HepG2 (cell line): ENCODE results near the gene CIAO3. TPM values are rescaled to one million over a fixed set of nuclear protein-coding genes. Genes with fewer than 3 reads are reported as not detected.

ENCODE experiments used
- ATAC-seq: fragments of 200-7000 bp; cut with Tn5 transposase; 3 replicates; pipeline ENCODE4 v1.9.1; 2020; ENCODE audit warnings: mild to moderate bottlenecking, moderate library complexity
- BruUV-seq: library from RNA; stranded (reverse); fragments of 400-500 nt; replicated peaks from 2 replicates; lab custom pipeline; 2021; lab: Mats Ljungman, UMichigan
- CTCF ChIA-PET: fragments of 300-600 bp; formaldehyde crosslinking; extraction: SDS; loops from one replicate; lab custom pipeline; 2021; ENCODE audit warnings: low total read pairs, inconsistent platforms, low intra/inter-chr PET ratio; lab: Yijun Ruan, JAX
- POLR2A ChIA-PET: fragments of 350-600 bp; sonication (Branson Sonifier 250); formaldehyde crosslinking; loops from one replicate; lab custom pipeline; 2020; ENCODE audit warnings: antibody characterized with exemption, inconsistent platforms; lab: Yijun Ruan, JAX
- DNase-seq: peaks from one replicate; pipeline ENCODE4 v3.0.0-alpha.2; 2015; ENCODE audit warnings: low spot score
- FAIRE-seq: peaks from 3 replicates; lab custom pipeline; 2011; peaks lifted over from hg19 to GRCh38; lab: Jason Lieb, UNC
- H2AFZ ChIP-seq: one replicate; pipeline ENCODE4 v1.6.1; 2011; ENCODE audit warnings: low read length, inconsistent platforms
- H3K27ac ChIP-seq: fragments of 300-600 bp; 3 replicates; pipeline ENCODE4 v1.8.0; 2011; ENCODE audit warnings: mixed run types, mild to moderate bottlenecking, mixed read lengths, low read length, inconsistent platforms; ENCODE audit not compliant: insufficient read depth; ENCODE audit errors: extremely low read length
- H3K27me3 ChIP-seq, 2 experiments: fragments of 200-600 bp in 1 of 2; 2 replicates in 1 of 2; 3 replicates in 1 of 2; pipeline versions ENCODE4 v1.6.0 to v1.8.0; 2011; ENCODE audit warnings: low read length in 2 of 2, mild to moderate bottlenecking in 2 of 2, moderate library complexity in 2 of 2, inconsistent platforms in 1 of 2; ENCODE audit not compliant: insufficient read depth in 2 of 2, control insufficient read depth in 1 of 2
- H3K36me3 ChIP-seq, 2 experiments: fragments of 200-600 bp in 1 of 2; replicated peaks in 1 of 2; 2 replicates in 1 of 2; 3 replicates in 1 of 2; pipeline versions ENCODE4 v1.5.1 to v1.8.0; 2011; ENCODE audit warnings: low read length in 2 of 2, inconsistent platforms in 1 of 2; ENCODE audit not compliant: insufficient read depth in 2 of 2, control insufficient read depth in 1 of 2
- H3K4me1 ChIP-seq: 2 replicates; pipeline ENCODE4 v1.5.1; 2012; ENCODE audit warnings: low read length, inconsistent platforms; ENCODE audit not compliant: insufficient read depth
- H3K4me2 ChIP-seq: 2 replicates; pipeline ENCODE4 v1.6.0; 2011; ENCODE audit warnings: low read depth, low read length, inconsistent platforms
- H3K4me3 ChIP-seq, 3 experiments: fragments of 200-600 bp in 1 of 3; sonication (generic), shearing (Covaris generic) in 1 of 3; replicated peaks in 1 of 3; 2 replicates each; pipeline ENCODE4 v1.5.1; 2011 to 2016; ENCODE audit warnings: low read length in 3 of 3, inconsistent platforms in 2 of 3, low read depth in 2 of 3, mild to moderate bottlenecking in 2 of 3, control low read depth in 1 of 3, mixed read lengths in 1 of 3; ENCODE audit not compliant: insufficient read depth in 1 of 3
- H3K79me2 ChIP-seq: one replicate; pipeline ENCODE4 v1.6.1; 2011; ENCODE audit warnings: low read length, inconsistent platforms; ENCODE audit not compliant: insufficient read depth
- H3K9ac ChIP-seq: 2 replicates; pipeline ENCODE4 v1.6.0; 2011; ENCODE audit warnings: mild to moderate bottlenecking, low read depth, low read length, inconsistent platforms; ENCODE audit not compliant: insufficient read depth
- H3K9me3 ChIP-seq: 2 replicates; pipeline ENCODE4 v1.5.1; 2012; ENCODE audit warnings: mild to moderate bottlenecking, low read length
- H4K20me1 ChIP-seq: 2 replicates; pipeline ENCODE4 v1.6.0; 2011; ENCODE audit warnings: inconsistent platforms, mild to moderate bottlenecking, low read length, moderate library complexity; ENCODE audit not compliant: insufficient read depth
- GTF3A ChIP-seq: sonication (generic); formaldehyde crosslinking; conservative IDR thresholded peaks from 2 replicates; pipeline ENCODE4 v1.4.0; 2020; ENCODE audit warnings: mild to moderate bottlenecking, missing genetic modification reagents
- KMT2A ChIP-seq: sonication (generic); formaldehyde crosslinking; IDR thresholded peaks from 2 replicates; pipeline ENCODE4 v1.4.0; 2020; ENCODE audit warnings: missing genetic modification reagents
- MTF2 ChIP-seq: sonication (generic); formaldehyde crosslinking; IDR thresholded peaks from 2 replicates; pipeline ENCODE4 v1.5.0; 2020; ENCODE audit warnings: missing genetic modification reagents, borderline replicate concordance
- MXI1 ChIP-seq: IDR thresholded peaks from 3 replicates; pipeline ENCODE4 v1.6.1; 2012; ENCODE audit warnings: low read depth, low read length, inconsistent platforms, borderline replicate concordance
- SNAI1 ChIP-seq: sonication (generic); formaldehyde crosslinking; IDR thresholded peaks from 2 replicates; pipeline ENCODE4 v1.5.0; 2020; ENCODE audit warnings: mild to moderate bottlenecking, missing genetic modification reagents, borderline replicate concordance
- ZBTB39 ChIP-seq: sonication (generic); formaldehyde crosslinking; IDR thresholded peaks from 2 replicates; pipeline ENCODE4 v1.5.0; 2020; ENCODE audit warnings: missing genetic modification reagents
- ZFP36L2 ChIP-seq: sonication (generic); formaldehyde crosslinking; IDR thresholded peaks from 2 replicates; pipeline ENCODE4 v1.4.0; 2020; ENCODE audit warnings: missing genetic modification reagents
- ZNF18 ChIP-seq: sonication (generic); formaldehyde crosslinking; IDR thresholded peaks from 2 replicates; pipeline ENCODE4 v1.8.0; 2022; ENCODE audit warnings: mild to moderate bottlenecking, missing genetic modification reagents; ENCODE audit not compliant: insufficient replicate concordance
- ZNF180 ChIP-seq: sonication (generic); formaldehyde crosslinking; IDR thresholded peaks from 2 replicates; pipeline ENCODE4 v1.4.0; 2020; ENCODE audit warnings: low read depth, missing genetic modification reagents, borderline replicate concordance
- ZNF274 ChIP-seq: sonication (generic); formaldehyde crosslinking; IDR thresholded peaks from 2 replicates; pipeline ENCODE4 v1.5.1; 2020; ENCODE audit warnings: mild to moderate bottlenecking, missing genetic modification reagents
- ZNF282 ChIP-seq: fragments of 450-650 bp; IDR thresholded peaks from 2 replicates; pipeline ENCODE4 v1.6.1; 2018; ENCODE audit not compliant: partially characterized antibody
- ZNF589 ChIP-seq: sonication (generic); formaldehyde crosslinking; conservative IDR thresholded peaks from 2 replicates; pipeline ENCODE4 v1.8.0; 2022; ENCODE audit warnings: mild to moderate bottlenecking, moderate library complexity, missing genetic modification reagents
- ZNF614 ChIP-seq: IDR thresholded peaks from 2 replicates; pipeline ENCODE4 v1.6.1; 2018; ENCODE audit warnings: missing biosample characterization, missing genetic modification reagents, inconsistent platforms, borderline replicate concordance
- ZNF674 ChIP-seq: sonication (generic); formaldehyde crosslinking; IDR thresholded peaks from 2 replicates; pipeline ENCODE4 v1.5.0; 2020; ENCODE audit warnings: low read depth, mild to moderate bottlenecking, missing genetic modification reagents
- ZNF761 ChIP-seq: sonication (generic); formaldehyde crosslinking; conservative IDR thresholded peaks from 2 replicates; pipeline ENCODE4 v1.4.0; 2020; ENCODE audit warnings: mild to moderate bottlenecking, missing genetic modification reagents
- WGBS: methylation state at CpG from one replicate; pipeline ENCODE4 v1.1.6; 2017; ENCODE audit warnings: low lambda C conversion rate; 5-methylcytosine and 5-hydroxymethylcytosine counted together
- in situ Hi-C: cut with HindIII; loops from 2 replicates; pipeline ENCODE4 v1.10.0; 2017; ENCODE audit warnings: low pct_unique_long_range_greater_than_20kb; ENCODE audit not compliant: extremely low pct_ligation_motif_present
- intact Hi-C: fragments of 100-400 bp; cut with micrococcal nuclease; formaldehyde crosslinking; loops from one replicate; pipeline ENCODE4 v1.10.0; 2022; ENCODE audit not compliant: unreplicated experiment
- polyA plus RNA-seq, 8 experiments: library from polyadenylated mRNA; depleted of rRNA in 3 of 8; stranded (reverse) in 7 of 8; unstranded in 1 of 8; fragments of >200 nt; fragmentation: Illumina TruSeq in 4 of 8; extraction: Trizol in 4 of 8; gene quantifications; 2 replicates each; pipeline versions ENCODE4 v1.2.1 to v1.2.3, GENCODE V29; 2011 to 2016; ENCODE audit warnings: low read depth in 4 of 8, missing spikeins in 1 of 8, mixed read lengths in 1 of 8; ENCODE audit not compliant: insufficient read depth in 1 of 8
- total RNA-seq, 5 experiments: library from RNA; depleted of rRNA; stranded (reverse); fragments of >200 nt; fragmentation: Illumina TruSeq; extraction: Trizol; gene quantifications; 2 replicates each; pipeline ENCODE4 v1.2.3, GENCODE V29; 2016; ENCODE audit warnings: low read depth in 1 of 5
- TF ChIP-seq, protein P1 (sequence below): sonication (generic); formaldehyde crosslinking; IDR thresholded peaks from 2 replicates; pipeline ENCODE4 v1.5.1; 2020; ENCODE audit warnings: mild to moderate bottlenecking, missing genetic modification reagents, moderate library complexity
- TF ChIP-seq, protein P2 (sequence below): sonication (generic); formaldehyde crosslinking; conservative IDR thresholded peaks from 2 replicates; pipeline ENCODE4 v1.5.0; 2020; ENCODE audit warnings: missing genetic modification reagents

The CIAO3 gene
- total and polyA plus RNA-seq, 2 of the 13 experiments (the other 11 are each of a cell fraction or from before 2014, with no cell fraction given), result 21.7 to 25.0 TPM

DNA sequence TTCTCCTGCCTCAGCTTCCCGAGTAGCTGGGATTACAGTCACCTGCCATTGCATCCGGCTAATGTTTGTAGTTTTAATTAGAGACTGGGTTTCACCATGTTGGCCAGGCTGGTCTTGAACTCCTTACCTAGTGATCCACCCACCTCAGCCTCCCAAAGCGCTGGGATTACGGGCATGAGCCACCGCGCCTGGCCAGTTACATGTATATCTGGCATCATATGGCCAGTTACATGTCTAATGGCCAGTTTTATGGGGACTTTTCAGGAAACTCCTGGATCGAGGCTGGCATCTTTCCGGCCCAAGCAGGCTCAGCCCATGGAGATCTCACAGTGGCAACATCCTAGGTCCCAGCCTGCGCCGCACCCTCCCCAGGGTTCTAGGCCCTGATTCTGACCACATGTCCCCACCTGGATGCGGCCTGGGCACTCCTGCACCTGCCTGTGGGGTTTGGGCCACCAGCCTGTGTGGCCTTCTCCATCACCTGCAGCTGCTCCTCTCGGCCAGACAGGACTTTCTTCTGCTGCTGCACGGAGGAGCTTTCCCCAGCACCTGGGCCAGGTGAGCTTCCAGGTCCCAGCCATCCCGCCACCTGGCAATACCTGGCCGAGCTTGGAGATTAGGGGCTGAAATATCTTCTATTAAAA lies 1.3 kb upstream of the CIAO3 start:
- TF ChIP-seq ZNF180, result no peak
- no peak for TF ChIP-seq ZNF674 (CRISPR knock-in tag)
- no peak for TF ChIP-seq ZNF282
- TF ChIP-seq ZNF18 (CRISPR knock-in tag), result no peak
- TF ChIP-seq MXI1, result no peak
- TF ChIP-seq KMT2A (CRISPR knock-in tag), result no peak
- no peak for TF ChIP-seq GTF3A (CRISPR knock-in tag)
- no peak for TF ChIP-seq SNAI1 (CRISPR knock-in tag)
- TF ChIP-seq ZNF274 (CRISPR knock-in tag), result no peak
- TF ChIP-seq MTF2, result no peak
- no peak for TF ChIP-seq ZNF761 (CRISPR knock-in tag)
- no peak for TF ChIP-seq ZFP36L2 (CRISPR knock-in tag)
- no peak for TF ChIP-seq ZNF614
- TF ChIP-seq ZNF589, result no peak
- no peak for TF ChIP-seq ZBTB39
- TF ChIP-seq, protein P1, sequence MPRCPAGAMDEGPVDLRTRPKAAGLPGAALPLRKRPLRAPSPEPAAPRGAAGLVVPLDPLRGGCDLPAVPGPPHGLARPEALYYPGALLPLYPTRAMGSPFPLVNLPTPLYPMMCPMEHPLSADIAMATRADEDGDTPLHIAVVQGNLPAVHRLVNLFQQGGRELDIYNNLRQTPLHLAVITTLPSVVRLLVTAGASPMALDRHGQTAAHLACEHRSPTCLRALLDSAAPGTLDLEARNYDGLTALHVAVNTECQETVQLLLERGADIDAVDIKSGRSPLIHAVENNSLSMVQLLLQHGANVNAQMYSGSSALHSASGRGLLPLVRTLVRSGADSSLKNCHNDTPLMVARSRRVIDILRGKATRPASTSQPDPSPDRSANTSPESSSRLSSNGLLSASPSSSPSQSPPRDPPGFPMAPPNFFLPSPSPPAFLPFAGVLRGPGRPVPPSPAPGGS (CRISPR knock-in tag), result no peak
- TF ChIP-seq, protein P2, sequence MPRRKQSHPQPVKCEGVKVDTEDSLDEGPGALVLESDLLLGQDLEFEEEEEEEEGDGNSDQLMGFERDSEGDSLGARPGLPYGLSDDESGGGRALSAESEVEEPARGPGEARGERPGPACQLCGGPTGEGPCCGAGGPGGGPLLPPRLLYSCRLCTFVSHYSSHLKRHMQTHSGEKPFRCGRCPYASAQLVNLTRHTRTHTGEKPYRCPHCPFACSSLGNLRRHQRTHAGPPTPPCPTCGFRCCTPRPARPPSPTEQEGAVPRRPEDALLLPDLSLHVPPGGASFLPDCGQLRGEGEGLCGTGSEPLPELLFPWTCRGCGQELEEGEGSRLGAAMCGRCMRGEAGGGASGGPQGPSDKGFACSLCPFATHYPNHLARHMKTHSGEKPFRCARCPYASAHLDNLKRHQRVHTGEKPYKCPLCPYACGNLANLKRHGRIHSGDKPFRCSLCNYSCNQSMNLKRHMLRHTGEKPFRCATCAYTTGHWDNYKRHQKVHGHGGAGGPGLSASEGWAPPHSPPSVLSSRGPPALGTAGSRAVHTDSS, result no peak

More for the DNA sequence above, 1.3 kb upstream of the CIAO3 start:
- WGBS, result 75% methylated on average over 10 of the region's 15 CpGs
- Histone ChIP-seq H3K9me3 (no peaks in the 10 kb centered on the region), H3K27ac (no peak overlapping the region), H3K4me2 (no peak overlapping the region), H3K4me1 (peaks cover 18% of the 10 kb centered on the region), H4K20me1 (no peaks in the 10 kb centered on the region), H3K4me3 (no peak overlapping the region), H3K79me2 (no peaks in the 10 kb centered on the region), H2AFZ (no peak overlapping the region), H3K9ac (no peak overlapping the region), H3K36me3 (peaks cover 0 to 3% of the 10 kb centered on the region in 2 experiments; a peak in 1 of 5 replicates), H3K27me3 (0 out of 5 replicates have a peak, but pooled peaks cover 0 to 5% of the 10 kb centered on the region in 2 experiments)
- in situ Hi-C loops, result loop anchor here (5.0 kb wide), 1 partner anchor 45 kb away; the partner anchor contains the start of genes CHTF18 and RPUSD1
- intact Hi-C loops, result no loop called here
- ATAC-seq (no peak), DNase-seq (no peak), FAIRE-seq (no peak)
- POLR2A ChIA-PET, result interaction anchor here (3.3 kb wide), 1 partner anchor 22 kb away, joined by 22 read pairs; the partner anchor contains the start of gene ANTKMT
- CTCF ChIA-PET, result no interaction called here
- BruUV-seq, result TSS peak; percentile 67
